ENCODE measurements around the gene ZFAND2B. TPM values are rescaled to one million over a fixed set of nuclear protein-coding genes. Genes with fewer than 3 reads are reported as not detected.
A peak's percentile ranks its signal among the peaks of the same experiment; 100 is the strongest.
"Not testable (repeated sequence)": the region's sequence is repeated elsewhere in the genome, so short reads cannot be mapped to it uniquely, and the experiment has no call there.

ZFAND2B gene
- total RNA-seq, 1 donor from 2014 or later, result 22.5 TPM

DNA sequence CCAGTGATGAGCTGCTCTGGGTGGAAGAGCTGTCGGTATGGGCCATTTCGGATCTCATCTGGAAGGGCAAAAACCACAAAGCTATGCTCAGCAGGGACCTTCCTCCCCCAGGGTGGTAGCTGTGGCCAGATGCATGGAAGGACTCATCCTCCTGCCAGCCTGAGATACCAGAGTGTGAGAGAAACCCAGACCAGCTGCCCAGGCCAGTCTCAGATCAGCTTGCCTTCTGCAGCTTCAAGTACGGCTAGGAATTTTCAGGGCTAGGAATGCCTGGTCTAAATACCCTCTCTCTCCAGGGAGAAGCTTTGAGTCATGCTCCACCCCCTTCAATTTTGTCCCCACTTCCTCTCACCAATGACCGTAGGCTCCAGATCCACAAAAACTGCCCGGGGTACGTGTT, 45.1 kb downstream of the ZFAND2B start:
- no peak for DNase-seq

DNA sequence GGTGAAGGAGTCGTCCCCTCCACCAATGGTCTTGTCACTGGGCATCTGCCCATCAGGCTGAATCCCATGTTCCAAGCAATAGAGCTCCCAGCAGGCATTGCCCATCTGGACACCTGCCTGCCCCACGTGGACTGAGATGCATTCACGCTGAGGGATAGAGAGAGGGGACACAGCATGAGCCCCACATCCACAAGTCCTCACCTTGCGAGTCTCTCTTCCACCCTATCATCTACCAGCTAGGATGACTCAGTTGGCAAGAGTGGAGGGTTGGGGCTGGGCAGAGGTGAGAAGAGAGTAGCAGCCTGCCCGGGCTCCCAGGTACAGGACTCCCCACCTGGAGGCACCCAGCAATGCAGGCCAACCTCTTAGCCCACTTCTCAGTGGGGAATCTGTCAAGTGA, 45.5 kb downstream of the ZFAND2B start:
- DNase-seq, result no peak

GRCh38 chr2:219252570-219252899, 46.0 kb downstream of the ZFAND2B start:
- no peak for DNase-seq

GRCh38 chr2:219252900-219253752, 46.5 kb downstream of the ZFAND2B start, which contains the start of gene TUBA4B:
Gene TUBA4B (plus strand): TSS chr2:219253243. CDS start chr2:219253408, 165 bp downstream.
- DNase-seq, result peak; percentile 23

- peak; percentile 69 for DNase-seq
Observed at GRCh38 chr2:219253753-219254589, 47.4 kb downstream of the ZFAND2B start, which contains the start of gene TUBA4A. Gene TUBA4A (minus strand): TSS chr2:219253918. CDS start chr2:219253858, 60 bp downstream.

DNA sequence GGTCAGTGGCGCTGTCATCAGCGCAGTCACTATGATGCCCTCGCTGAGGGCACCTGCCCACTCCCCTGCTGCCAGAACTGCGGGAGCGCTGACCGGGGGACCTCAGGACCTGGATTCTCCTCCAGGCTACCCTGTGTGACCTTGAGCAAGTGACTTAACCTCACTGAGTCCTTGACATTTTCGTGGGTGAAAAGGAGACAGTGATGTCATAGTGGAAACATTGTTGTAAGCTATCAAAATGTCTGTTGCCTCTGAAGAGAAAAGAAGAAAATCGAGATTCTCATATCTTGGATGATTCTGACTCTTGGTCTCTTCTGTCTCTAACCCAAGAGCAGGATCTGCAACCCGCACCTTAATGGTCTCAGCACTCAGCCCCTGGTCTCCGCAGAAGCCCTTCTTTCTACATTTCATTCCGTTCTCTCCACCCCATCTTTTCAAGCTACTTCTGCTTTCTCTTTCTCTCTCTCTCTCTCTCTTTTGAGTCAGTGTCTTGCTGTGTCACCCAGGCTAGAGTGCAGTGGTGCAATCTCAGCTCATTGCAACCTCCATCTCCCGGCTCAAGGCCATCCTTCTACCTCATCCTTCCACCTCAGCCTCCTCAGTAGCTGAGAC, 48.1 kb downstream of the ZFAND2B start:
- no peak for DNase-seq

DNA sequence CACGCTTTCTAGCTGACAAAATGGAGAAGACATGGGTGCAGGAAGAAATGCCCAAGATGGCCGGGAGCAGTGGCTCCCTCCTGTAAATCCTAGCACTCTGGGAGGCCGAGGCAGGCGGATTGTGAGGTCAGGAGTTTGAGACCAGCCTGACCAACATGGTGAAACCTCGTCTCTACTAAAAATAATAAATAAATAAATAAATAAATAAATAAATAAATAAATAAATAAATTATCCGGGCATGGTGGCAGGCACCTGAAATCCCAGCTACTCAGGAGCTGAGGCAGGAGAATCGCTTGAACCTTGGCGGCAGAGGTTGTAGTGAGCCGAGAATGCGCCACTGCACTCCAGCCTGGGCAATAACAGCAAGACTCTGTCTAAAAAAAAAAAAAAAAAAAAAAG, 52.4 kb downstream of the ZFAND2B start:
- not testable (repeated sequence) for DNase-seq

Other genes with a start within 250 kb of the ZFAND2B start
- gene CDK5R2, start 247.1 kb upstream of the ZFAND2B start, total RNA-seq, result not detected in 2 replicates
- gene FEV, start 221.6 kb upstream of the ZFAND2B start, total RNA-seq, result not detected in 2 replicates
- gene CRYBA2, start 213.4 kb upstream of the ZFAND2B start, total RNA-seq, result not detected in 2 replicates
- gene CFAP65, start 165.3 kb upstream of the ZFAND2B start, total RNA-seq, result not detected in 2 replicates
- gene IHH, start 145.9 kb upstream of the ZFAND2B start, total RNA-seq, result not detected in 2 replicates
- gene NHEJ1, start 46.0 kb upstream of the ZFAND2B start, total RNA-seq, result 25.7 and 28.8 TPM in 2 replicates
- 1.3 and 3.2 TPM in 2 replicates for gene SLC23A3, start 36.8 kb upstream of the ZFAND2B start, total RNA-seq
- gene CNPPD1, start 29.9 kb upstream of the ZFAND2B start, total RNA-seq, result 25.7 and 29.8 TPM in 2 replicates
- gene RETREG2, start 28.5 kb upstream of the ZFAND2B start, total RNA-seq, result 64.1 and 75.4 TPM in 2 replicates
- 31.8 and 52.4 TPM in 2 replicates for gene ABCB6, start 12.2 kb downstream of the ZFAND2B start, total RNA-seq
- 46.5 and 75.4 TPM in 2 replicates for gene ATG9A, start 22.9 kb downstream of the ZFAND2B start, total RNA-seq
- 17.7 and 29.6 TPM in 2 replicates for gene ANKZF1, start 23.0 kb downstream of the ZFAND2B start, total RNA-seq
- 5.7 and 6.5 TPM in 2 replicates for gene GLB1L, start 38.7 kb downstream of the ZFAND2B start, total RNA-seq
- gene STK16, start 38.7 kb downstream of the ZFAND2B start, total RNA-seq, result 24.3 and 24.7 TPM in 2 replicates
- gene TUBA4B, start 46.5 kb downstream of the ZFAND2B start, total RNA-seq, result 0.09 TPM in 1 of 2 replicates, not detected in the other
- gene TUBA4A, start 47.1 kb downstream of the ZFAND2B start, total RNA-seq, result 19.9 and 23.0 TPM in 2 replicates
- gene DNAJB2, start 72.6 kb downstream of the ZFAND2B start, total RNA-seq, result 24.0 and 27.7 TPM in 2 replicates
- gene PTPRN, start 102.6 kb downstream of the ZFAND2B start, total RNA-seq, result 0.17 TPM in 1 of 2 replicates, not detected in the other
- gene RESP18, start 126.0 kb downstream of the ZFAND2B start, total RNA-seq, result not detected in 2 replicates
- 54.1 and 67.7 TPM in 2 replicates for gene DNPEP, start 181.1 kb downstream of the ZFAND2B start, total RNA-seq
- not detected in 2 replicates for gene DES, start 211.6 kb downstream of the ZFAND2B start, total RNA-seq
- 0.09 and 1.7 TPM in 2 replicates for gene SPEG, start 228.1 kb downstream of the ZFAND2B start, total RNA-seq